OCI-M1 (cell line): ENCODE data around the gene KCNIP1.

Experiments
- DNase-seq: peaks from one replicate; lab custom pipeline; 2025; lab: John Stamatoyannopoulos, UW

The KCNIP1 gene

DNA sequence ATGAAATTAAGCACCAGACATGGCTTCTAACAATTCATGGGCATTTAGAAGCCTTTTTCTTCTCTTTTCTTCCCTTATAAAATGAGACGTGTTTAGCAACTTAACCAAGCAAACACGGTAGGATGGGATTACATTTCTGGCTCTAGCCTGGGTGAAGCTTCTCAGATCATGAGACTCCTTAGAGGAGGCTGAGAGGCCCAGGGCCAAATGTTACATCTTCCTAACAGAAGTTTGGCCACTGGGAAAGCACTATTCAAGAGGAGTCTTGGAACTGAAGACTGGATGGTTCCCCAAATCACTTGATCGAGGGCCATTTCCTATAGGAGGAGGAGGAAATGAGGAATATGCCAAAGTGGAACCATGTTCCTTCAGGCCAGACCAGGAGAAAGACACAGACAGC, 281.6 kb downstream of the KCNIP1 start:
- DNase-seq: no peak
